Gastrocnemius medialis (tissue), 4 donors: Measurements from ENCODE around the gene PCAT7. TPM values are rescaled to one million over a fixed set of nuclear protein-coding genes. Genes with fewer than 3 reads are reported as not detected.

Experiments
- ATAC-seq, 2 donors: fragments of 150-250 bp; one replicate each; pipeline ENCODE4 v1.9.1; 2016
- DNase-seq, 2 donors: peaks; one replicate each; pipeline ENCODE4 v3.0.0-alpha.2; 2019
- H3K27ac ChIP-seq, 4 donors: fragments of 200-600 bp; sonication (generic); 1 replicate in 1 of 4; 2 replicates in 3 of 4; pipeline ENCODE4 v1.5.1; 2016 to 2018; ENCODE audit warnings: mild to moderate bottlenecking in 2 of 4, moderate library complexity in 1 of 4
- H3K27me3 ChIP-seq, 3 donors: fragments of 200-600 bp; sonication (generic) in 2 of 3; 1 replicate in 1 of 3; 2 replicates in 2 of 3; pipeline versions ENCODE4 v1.5.1 to v1.6.0; 2016 to 2019; ENCODE audit warnings: mild to moderate bottlenecking in 1 of 3, moderate library complexity in 1 of 3
- H3K36me3 ChIP-seq, 2 donors: fragments of 200-600 bp; sonication (generic) in 1 of 2; one replicate each; pipeline ENCODE4 v1.5.1; 2017 to 2018
- H3K4me1 ChIP-seq, 2 donors: fragments of 200-600 bp; sonication (generic) in 1 of 2; one replicate each; pipeline ENCODE4 v1.5.1; 2016 to 2017; ENCODE audit warnings: mild to moderate bottlenecking in 2 of 2
- H3K4me3 ChIP-seq, 4 donors: fragments of 200-600 bp; sonication (generic) in 3 of 4; 1 replicate in 1 of 4; 2 replicates in 3 of 4; pipeline ENCODE4 v1.5.1; 2016 to 2019; ENCODE audit warnings: mild to moderate bottlenecking in 2 of 4
- H3K9me3 ChIP-seq, 3 donors: fragments of 200-600 bp; sonication (generic) in 2 of 3; 1 replicate in 1 of 3; 2 replicates in 2 of 3; pipeline ENCODE4 v1.5.1; 2016 to 2019
- CTCF ChIP-seq, 5 experiments: fragments of 450-650 bp in 3 of 5; fragments of 200-600 bp in 2 of 5; sonication (generic) in 2 of 5; IDR thresholded peaks in 4 of 5; conservative IDR thresholded peaks in 1 of 5; 1 replicate in 4 of 5; 2 replicates in 1 of 5; pipeline ENCODE4 v1.5.1; 2016 to 2019; ENCODE audit warnings: antibody characterized with exemption in 5 of 5, mild to moderate bottlenecking in 3 of 5, moderate library complexity in 3 of 5
- POLR2A ChIP-seq, 2 donors: fragments of 450-650 bp; IDR thresholded peaks; one replicate each; pipeline ENCODE4 v1.6.1; 2017; ENCODE audit warnings: antibody characterized with exemption in 2 of 2, mild to moderate bottlenecking in 2 of 2, moderate library complexity in 2 of 2
- in situ Hi-C, 4 donors: fragments of 200-750 bp; cut with MboI; loops; one replicate each; pipeline versions ENCODE4 v1.15.0 to v1.8.0; 2017; ENCODE audit warnings: low sequenced_read_pairs in 4 of 4
- intact Hi-C: fragments of 100-400 bp; cut with DNase I; formaldehyde crosslinking; loops from one replicate; pipeline ENCODE4 v1.15.1; 2023; ENCODE audit warnings: low total_unique reads
- total RNA-seq, 4 donors: library from RNA; depleted of rRNA; stranded (reverse); fragments of >200 nt; gene quantifications; one replicate each; pipeline versions ENCODE4 v1.1.0 to v1.2.3, GENCODE V29; 2016

Gene PCAT7
- total RNA-seq, 4 donors from 2014 or later, result not detected

DNA sequence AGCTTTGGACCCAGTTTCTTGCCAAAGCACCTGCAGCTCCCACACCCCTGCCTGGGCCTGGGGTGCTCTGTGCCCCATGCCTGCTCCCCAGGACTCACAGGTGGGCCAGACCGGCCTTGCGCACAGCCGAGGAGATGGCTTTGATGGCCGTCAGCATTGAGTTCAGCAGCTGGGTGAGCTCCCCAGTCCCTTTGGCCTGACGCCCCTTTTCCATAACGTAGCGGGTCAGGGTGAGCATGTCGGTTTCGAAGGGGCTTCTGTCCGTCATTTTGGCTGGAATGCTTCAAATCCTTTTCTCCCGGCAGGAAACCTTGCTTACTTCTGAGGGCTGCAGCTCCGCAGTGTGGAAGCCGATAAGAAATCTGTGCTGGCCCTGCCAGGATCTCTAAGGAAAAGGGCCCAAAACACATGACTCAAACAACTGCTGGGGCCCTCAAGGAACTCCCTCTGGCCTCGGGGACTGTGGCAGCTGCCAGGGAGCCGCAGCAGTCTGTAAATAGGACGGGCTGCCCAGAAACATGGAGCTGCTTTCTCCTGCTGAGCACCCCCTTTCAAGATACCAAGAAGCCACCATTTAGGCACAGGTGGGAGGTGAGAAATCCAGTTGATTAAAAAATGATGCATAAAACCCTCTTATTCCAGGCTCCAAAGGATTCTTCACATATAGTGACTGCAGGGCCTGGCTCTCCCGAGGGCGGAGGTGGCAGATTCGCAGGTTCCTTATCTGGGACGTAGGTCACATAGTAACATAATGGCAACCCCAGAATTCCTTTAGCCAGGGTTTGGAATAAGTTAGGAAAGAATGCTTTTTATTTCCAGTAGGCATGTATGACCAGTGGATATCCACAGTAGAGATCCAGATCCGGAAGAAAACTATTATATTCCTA lies 38.8 kb downstream of the PCAT7 start, which contains the start of gene FBP2:
Gene FBP2 (minus strand): TSS at position 366 of the 887 bp plus-strand sequence. CDS start 98 bp downstream, at position 268.
- TF ChIP-seq CTCF (IDR thresholded peaks at IDR 0.05 in 4 of 5, conservative IDR thresholded peaks at IDR 0.05 in 1 of 5), result no peak
- TF ChIP-seq POLR2A (IDR thresholded peaks at IDR 0.05), result peak; percentile 19 to 34
- in situ Hi-C loops (no loop called here), intact Hi-C loops (no loop called here)
- H3K27me3 ChIP-seq, result no peaks in the 10 kb centered on the region
- H3K36me3 ChIP-seq, result no peaks in the 10 kb centered on the region
- H3K27ac ChIP-seq, result peak within 1 kb of the TSS; percentile 79 to 94 (median 87)
- ATAC-seq, result peak; percentile 82 to 88
- peaks cover 11 to 14% of the 10 kb centered on the region in 2 donors for H3K4me1 ChIP-seq
- DNase-seq, result peak; percentile 57 to 80
- no peaks in the 10 kb centered on the region for H3K9me3 ChIP-seq
- peak within 1 kb of the TSS; percentile 50 to 64 (median 53) for H3K4me3 ChIP-seq

DNA sequence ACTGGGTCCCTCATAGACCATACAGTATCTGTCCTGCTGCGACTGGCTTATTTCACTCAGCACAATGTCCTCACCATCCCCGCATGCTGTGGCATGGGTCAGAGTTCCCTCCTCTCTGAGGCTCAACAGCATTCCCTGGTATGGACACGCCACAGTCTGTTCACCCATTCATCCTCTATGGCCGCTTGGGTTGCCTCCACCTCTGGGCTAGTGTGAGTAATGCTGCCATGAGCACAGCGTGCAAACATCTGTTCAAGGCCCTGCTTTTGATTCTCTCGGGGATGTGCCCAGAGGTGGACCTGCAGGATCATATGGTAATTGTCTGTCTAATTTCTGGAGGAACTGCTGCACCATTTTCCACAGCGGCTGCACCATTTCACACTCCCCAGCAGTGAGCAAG lies 44.2 kb downstream of the PCAT7 start:
- H3K27me3 ChIP-seq, result no peaks in the 10 kb centered on the region
- no peak for DNase-seq
- no peaks in the 10 kb centered on the region for H3K36me3 ChIP-seq
- TF ChIP-seq CTCF (IDR thresholded peaks at IDR 0.05 in 4 of 5, conservative IDR thresholded peaks at IDR 0.05 in 1 of 5) (no peak), POLR2A (IDR thresholded peaks at IDR 0.05) (no peak)
- intact Hi-C loops, result no loop called here
- no peak overlapping the region for H3K4me3 ChIP-seq
- peaks cover 14 to 15% of the 10 kb centered on the region in 2 donors for H3K4me1 ChIP-seq
- H3K27ac ChIP-seq, result peak overlapping the region in 3 of 4 donors; percentile 86 to 95 (median 94)
- H3K9me3 ChIP-seq, result no peaks in the 10 kb centered on the region
- no peak for ATAC-seq
- in situ Hi-C loops, result no loop called here

DNA sequence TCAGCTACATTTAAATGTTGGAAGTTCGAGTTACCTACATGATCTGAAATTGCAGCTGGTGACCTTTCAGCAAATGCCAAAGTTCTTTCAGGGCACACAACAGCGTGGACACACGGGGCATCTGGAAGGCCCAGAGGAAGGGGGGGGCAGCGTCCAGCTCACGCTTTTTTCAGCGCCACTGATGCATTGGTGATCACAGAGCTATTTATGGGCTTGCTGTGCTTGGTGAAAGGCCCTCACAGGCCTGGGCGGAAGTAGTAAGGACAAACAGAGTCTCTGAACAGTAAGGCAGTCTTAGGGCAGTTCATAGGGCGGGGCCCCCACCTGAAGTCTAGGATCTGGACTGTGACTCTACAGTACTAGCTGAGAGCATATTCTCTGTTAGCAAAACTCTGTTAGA lies 45.4 kb downstream of the PCAT7 start:
- peak overlapping the region; percentile 80 to 95 (median 90) for H3K27ac ChIP-seq
- peak overlapping the region in 3 of 4 donors; percentile 31 to 37 (median 33) for H3K4me3 ChIP-seq
- H3K27me3 ChIP-seq, result no peaks in the 10 kb centered on the region
- in situ Hi-C loops, result no loop called here
- intact Hi-C loops, result no loop called here
- ATAC-seq (peak; percentile 78 to 83), DNase-seq (peak in 1 of 2 donors; percentile 87)
- H3K4me1 ChIP-seq, result peaks cover 11 to 14% of the 10 kb centered on the region in 2 donors
- TF ChIP-seq POLR2A (IDR thresholded peaks at IDR 0.05) (peak; percentile 12 to 19), CTCF (IDR thresholded peaks at IDR 0.05 in 4 of 5, conservative IDR thresholded peaks at IDR 0.05 in 1 of 5) (no peak)
- no peaks in the 10 kb centered on the region for H3K9me3 ChIP-seq
- no peaks in the 10 kb centered on the region for H3K36me3 ChIP-seq

DNA sequence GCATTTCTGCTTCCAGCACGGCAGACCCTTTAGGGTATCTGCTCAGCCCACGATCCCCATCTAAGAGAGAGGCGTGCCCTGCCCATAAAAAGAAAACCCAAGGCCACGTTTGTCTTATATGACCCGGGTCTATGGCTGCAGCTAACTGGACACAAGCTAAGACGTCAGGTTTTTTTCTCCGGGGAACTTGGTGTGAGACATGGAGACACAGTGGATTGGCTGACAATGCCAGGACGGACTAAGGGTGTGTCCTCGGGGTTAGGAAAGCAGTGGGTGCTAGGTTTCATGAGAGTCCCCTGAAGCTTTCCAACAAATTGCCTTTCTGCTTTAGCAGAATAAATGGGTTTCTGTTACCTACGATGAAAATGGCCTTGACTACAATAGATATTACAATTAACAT lies 45.8 kb downstream of the PCAT7 start:
- Histone ChIP-seq H3K9me3 (no peaks in the 10 kb centered on the region), H3K4me1 (peaks cover 11 to 14% of the 10 kb centered on the region in 2 donors), H3K4me3 (peak overlapping the region in 3 of 4 donors; percentile 31 to 37 (median 33)), H3K27me3 (no peaks in the 10 kb centered on the region), H3K27ac (peak overlapping the region; percentile 80 to 95 (median 90)), H3K36me3 (no peaks in the 10 kb centered on the region)
- TF ChIP-seq CTCF (IDR thresholded peaks at IDR 0.05 in 4 of 5, conservative IDR thresholded peaks at IDR 0.05 in 1 of 5), result no peak
- no peak for TF ChIP-seq POLR2A (IDR thresholded peaks at IDR 0.05)
- peak; percentile 84 to 92 for ATAC-seq
- in situ Hi-C loops (no loop called here), intact Hi-C loops (no loop called here)
- peak; percentile 30 to 83 for DNase-seq
